H1 (cell line): Measurements from ENCODE around the gene MEX3C. TPM values are rescaled to one million over a fixed set of nuclear protein-coding genes. Genes with fewer than 3 reads are reported as not detected.

ENCODE experiments used
- CBX5 ChIP-seq: fragments of 300-800, 300-1000 bp; sonication (generic); IDR thresholded peaks from 2 replicates; pipeline ENCODE4 v1.7.1; 2016; ENCODE audit warnings: antibody characterized with exemption, low read length, low read depth
- JUND ChIP-seq: IDR thresholded peaks from 2 replicates; pipeline ENCODE4 v1.6.1; 2011; ENCODE audit warnings: mild to moderate bottlenecking, improper control_type of control experiment, low read length
- NRF1 ChIP-seq: IDR thresholded peaks from 2 replicates; pipeline ENCODE4 v1.6.1; 2011; ENCODE audit warnings: mild to moderate bottlenecking, low read depth, low read length, improper control_type of control experiment
- POLR2AphosphoS5 ChIP-seq: IDR thresholded peaks from 2 replicates; pipeline ENCODE4 v1.6.1; 2011; ENCODE audit warnings: low read depth, low read length
- YY1 ChIP-seq: IDR thresholded peaks from 2 replicates; pipeline ENCODE4 v1.6.1; 2011; ENCODE audit warnings: low read depth, mild to moderate bottlenecking, low read length
- polyA plus RNA-seq, 7 experiments: library from polyadenylated mRNA; depleted of rRNA in 3 of 7; stranded (reverse) in 5 of 7; unstranded in 2 of 7; fragments of >200 nt in 5 of 7; fragments of 200-250 nt in 2 of 7; gene quantifications; 1 replicate in 5 of 7; 2 replicates in 1 of 7; 4 replicates in 1 of 7; pipeline versions ENCODE4 v1.2.1 to v1.2.3, GENCODE V29; 2011 to 2013; ENCODE audit warnings: missing spikeins in 2 of 7, mixed read lengths in 2 of 7
- total RNA-seq: library from RNA; stranded (reverse); fragmentation: NEBNext Ultra II Directional; extraction: Animal tissue kit (Norgen Biotek cat#: 25700); gene quantifications from 2 replicates; pipeline ENCODE4 v1.2.1, GENCODE V29; 2021

Gene MEX3C
- total and polyA plus RNA-seq, 2 of the 8 experiments (the other 6 are each of a cell fraction or from before 2014, with no cell fraction given): 48.2 to 103 TPM

DNA sequence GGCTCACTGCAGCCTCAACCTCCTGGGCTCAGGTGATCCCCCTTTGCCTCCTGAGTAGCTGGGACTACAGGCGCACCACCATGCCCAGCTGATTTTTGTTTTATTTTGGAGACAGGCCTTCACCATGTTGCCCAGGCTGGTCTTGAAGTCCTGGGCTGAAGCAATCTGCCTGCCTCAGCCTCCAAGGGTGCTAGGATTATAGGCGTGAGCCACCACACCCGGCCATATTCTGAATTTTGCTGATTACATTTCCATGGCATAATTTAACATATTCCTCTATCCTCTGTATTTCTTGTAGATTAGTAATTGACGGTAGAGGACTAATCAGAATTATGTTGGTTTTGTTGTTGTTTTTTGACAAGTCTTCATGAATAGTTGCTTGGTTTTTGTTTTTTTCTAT is 50.6 kb downstream of the MEX3C start (continued):
- TF ChIP-seq POLR2AphosphoS5: no peak
- no peak for TF ChIP-seq NRF1
- TF ChIP-seq JUND: no peak
- TF ChIP-seq CBX5: no peak
- no peak for TF ChIP-seq YY1
